M059J (cell line): ENCODE results near the gene HK2. TPM values are rescaled to one million over a fixed set of nuclear protein-coding genes. Genes with fewer than 3 reads are reported as not detected.
"Not testable (repeated sequence)": the region's sequence is repeated elsewhere in the genome, so short reads cannot be mapped to it uniquely, and the experiment has no call there.

Experiments used
- DNase-seq: peaks from one replicate; pipeline ENCODE4 v3.0.0-alpha.2; 2012; ENCODE audit warnings: low read depth
- total RNA-seq: library from RNA; depleted of rRNA; stranded (reverse); fragments of >200 nt; shearing (Covaris generic); gene quantifications from 2 replicates; pipeline ENCODE4 v1.2.3, GENCODE V29; 2014

HK2 gene
- total RNA-seq, 1 experiment from 2014 or later, result 23.1 TPM

GRCh38 chr2:74895001-74895400, 61.1 kb downstream of the HK2 start:
- no peak for DNase-seq

- no peak for DNase-seq
Observed at GRCh38 chr2:74896232-74896631, 62.3 kb downstream of the HK2 start.

DNA sequence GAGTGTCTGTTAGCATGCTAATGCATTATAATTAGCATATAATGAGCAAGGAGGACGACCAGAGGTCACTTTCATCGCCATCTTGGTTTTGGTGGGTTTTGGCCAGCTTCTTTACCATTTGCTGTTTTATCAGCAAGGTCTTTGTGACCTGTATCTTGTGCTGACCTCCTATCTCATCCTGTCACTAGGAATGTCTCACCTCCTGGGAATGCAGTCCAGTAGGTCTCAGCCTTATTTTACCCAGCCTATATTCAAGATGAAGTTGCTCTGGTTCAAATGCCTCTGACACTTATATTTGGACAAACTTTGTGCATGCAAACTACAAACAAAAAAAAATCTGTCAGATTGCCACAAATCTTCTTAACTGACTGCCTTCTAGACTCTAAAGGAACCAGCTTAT, 66.3 kb downstream of the HK2 start:
- not testable (repeated sequence) for DNase-seq

DNA sequence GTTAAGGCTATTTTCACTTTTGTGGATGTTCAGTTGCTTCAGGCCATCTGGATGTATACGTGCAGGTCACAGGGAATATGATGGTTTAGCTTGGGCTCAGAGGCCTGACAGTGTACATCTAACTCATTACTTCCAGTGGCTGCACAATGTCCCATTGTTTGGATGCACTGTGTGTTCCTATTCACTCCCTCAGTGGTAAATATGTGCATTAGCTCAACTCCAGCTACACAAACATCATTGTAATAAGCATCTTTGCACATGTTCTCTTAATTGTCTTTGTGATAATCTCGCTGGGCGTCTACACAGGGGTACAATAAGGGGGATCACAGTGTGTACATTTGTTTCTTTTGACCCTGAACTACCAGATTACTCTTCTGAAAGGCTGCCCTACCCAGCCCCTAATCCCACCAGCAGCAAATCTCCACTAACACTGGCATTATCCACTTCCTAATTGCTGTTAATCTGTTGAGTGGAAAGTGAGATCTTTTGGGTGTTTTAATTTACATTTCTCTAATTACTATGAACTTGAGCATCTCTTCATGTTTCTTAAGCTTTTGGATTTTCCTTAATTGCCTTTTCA, 68.4 kb downstream of the HK2 start:
- no peak for DNase-seq

DNA sequence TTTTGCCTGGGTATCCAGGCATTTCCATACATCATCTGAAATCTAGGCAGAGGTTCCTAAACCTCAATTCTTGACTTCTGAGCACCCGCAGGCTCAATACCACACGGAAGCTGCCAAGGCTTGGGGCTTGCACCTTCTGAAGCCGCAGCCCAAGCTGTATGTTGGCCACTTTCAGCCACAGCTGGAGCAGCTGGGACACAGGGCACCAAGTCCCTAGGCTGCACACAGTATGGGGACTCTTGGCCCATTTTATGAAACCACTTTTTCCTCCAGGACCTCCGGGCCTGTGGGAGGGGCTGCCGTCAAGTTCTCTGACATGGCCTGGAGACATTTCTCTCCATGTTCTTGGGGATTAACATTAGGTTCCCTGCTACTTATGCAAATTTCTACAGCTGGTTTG, 72.5 kb downstream of the HK2 start:
- DNase-seq, result no peak

- not testable (repeated sequence) for DNase-seq
Observed at GRCh38 chr2:74907560-74907959, 73.6 kb downstream of the HK2 start.

DNA sequence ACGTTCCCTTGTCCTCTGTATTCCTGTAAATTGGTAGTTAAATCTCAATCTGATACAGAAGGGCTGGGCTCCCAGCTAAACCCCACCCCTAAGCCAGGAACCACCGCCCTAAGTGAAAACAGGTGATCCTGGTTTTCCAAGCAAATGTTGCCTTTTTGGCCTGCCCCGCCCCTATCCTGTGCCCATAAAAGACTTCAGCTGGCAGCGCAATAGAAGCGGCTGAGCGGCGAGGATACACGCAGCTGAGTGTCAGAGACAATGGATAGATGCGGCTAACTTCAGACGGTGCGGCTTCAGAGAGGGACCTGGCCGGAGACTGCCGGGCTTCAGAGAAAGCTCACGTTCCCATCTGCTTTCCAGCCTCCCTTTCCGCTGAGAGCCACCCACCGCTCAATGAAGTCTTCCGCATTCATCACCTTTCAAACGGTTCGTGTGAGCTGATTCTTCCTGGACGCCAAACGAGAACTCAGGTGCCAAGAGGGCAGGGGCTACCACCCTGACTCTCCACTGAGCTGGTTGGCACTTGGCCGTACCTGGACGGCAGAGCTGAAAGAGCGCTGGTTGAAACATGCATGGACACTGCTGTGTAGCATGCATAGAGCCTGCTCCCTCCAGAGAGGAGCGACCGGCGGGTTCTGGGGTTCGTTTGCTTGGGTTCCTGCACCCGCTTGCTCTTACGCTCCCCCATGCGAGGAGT, 75.0 kb downstream of the HK2 start:
- DNase-seq, result no peak

DNA sequence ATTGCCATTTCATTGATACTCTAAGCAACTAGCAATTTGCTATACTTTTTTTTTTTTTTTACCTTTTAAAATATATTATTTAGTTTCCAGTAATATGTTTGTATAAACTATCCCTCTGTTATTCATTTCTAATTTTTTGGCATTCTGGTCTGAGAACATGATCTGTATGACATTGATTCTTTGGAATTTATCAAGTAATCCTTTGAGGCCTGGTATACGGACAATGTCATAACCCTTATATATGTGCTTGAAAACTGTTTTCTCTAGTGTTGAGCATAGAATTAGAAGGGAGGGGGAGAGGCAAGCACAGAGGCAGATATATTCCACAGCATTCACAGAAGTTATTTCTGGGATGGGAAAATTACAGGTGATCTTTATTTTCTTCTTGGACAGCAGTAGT, 76.3 kb downstream of the HK2 start:
- DNase-seq, result no peak

DNA sequence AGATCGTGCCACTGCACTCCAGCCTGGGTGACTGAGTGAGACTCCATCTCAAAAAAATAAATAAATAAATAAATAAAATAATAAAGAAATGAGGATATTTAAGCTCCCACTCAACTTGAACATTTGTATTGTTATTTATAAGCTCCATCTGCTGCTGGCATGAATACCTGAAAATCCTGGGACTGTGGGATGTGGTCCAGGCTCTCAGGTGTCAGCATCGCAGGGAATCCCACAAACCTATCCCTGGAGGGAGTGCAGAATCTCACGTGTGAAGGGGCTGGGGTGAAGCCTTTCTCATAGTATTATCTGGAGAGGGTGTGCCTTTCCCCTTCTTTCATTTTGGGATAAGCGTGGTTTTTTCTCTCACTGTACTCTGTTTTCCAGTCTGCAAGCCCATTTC, 77.1 kb downstream of the HK2 start:
- no peak for DNase-seq

- DNase-seq, result peak; percentile 88
Observed at GRCh38 chr2:74915743-74916142, 81.8 kb downstream of the HK2 start.

DNA sequence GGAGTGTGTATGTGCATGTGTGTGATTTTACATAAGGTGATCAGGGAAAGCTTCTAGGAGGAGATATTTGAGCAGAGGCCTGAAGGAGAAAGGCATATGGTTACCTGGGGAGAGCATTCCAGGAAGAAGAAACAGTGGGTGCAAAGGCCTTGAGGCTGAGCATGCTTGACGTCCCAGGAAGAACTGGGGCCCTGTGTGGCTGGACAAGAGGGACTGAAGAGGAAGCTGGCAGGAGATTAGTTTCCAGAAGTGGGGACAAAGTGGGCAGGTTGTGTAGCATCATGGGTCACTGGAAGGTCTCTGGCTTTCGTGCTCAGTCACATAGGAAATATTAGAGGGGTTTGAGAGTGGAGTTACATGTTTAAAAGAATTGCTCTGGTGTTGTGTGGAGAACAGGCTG, 82.5 kb downstream of the HK2 start:
- DNase-seq, result no peak

- peak; percentile 98 for DNase-seq
Observed at GRCh38 chr2:74917702-74918619, 84.0 kb downstream of the HK2 start.

DNA sequence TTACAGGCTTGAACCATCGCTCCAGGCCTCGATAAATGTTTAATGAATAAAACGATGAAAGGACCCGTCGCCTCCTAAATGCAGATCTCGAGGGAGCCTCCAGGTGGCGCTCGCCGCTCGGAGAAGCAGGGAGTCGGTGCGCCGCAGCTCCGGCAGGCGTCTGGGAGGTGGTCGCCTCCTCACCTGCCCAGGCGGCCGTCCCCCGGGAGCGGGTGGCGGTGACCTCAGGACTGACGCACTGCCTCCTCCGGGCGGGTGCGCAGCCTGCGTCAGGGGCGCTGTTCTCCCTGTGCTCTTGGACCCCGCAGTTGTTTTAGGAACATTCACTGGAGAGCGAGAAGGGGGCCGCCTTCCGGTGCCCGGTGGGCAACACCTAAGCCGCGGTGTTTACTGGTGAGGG, 85.9 kb downstream of the HK2 start:
- peak; percentile 31 for DNase-seq

DNA sequence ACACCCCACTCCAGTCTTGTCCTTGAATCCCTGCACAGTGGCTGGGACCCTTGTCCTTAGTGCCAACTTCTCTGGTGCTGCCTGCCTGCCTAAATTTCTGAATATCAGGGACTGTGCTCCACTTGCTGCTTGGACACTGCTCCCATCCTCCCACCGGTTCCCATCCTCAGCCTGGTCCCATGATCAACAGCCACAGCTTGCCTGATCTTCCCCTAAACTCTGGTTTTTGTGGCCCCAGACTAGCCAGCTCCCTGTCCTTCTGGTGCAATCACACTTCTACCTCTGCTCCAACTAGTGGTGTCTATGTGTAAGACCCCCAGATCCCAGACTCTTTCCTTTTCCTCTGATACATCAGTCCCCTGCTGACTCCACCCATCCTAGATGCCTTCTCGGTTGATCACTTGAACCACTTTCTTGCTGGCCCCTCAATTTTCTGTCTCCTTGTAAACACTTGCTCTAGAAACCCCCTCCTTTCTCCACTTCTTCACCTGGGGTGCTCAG, 87.4 kb downstream of the HK2 start:
- no peak for DNase-seq

GRCh38 chr2:74922592-74923227, 88.8 kb downstream of the HK2 start:
- no peak for DNase-seq

GRCh38 chr2:74924463-74925265, 90.7 kb downstream of the HK2 start:
- no peak for DNase-seq

DNA sequence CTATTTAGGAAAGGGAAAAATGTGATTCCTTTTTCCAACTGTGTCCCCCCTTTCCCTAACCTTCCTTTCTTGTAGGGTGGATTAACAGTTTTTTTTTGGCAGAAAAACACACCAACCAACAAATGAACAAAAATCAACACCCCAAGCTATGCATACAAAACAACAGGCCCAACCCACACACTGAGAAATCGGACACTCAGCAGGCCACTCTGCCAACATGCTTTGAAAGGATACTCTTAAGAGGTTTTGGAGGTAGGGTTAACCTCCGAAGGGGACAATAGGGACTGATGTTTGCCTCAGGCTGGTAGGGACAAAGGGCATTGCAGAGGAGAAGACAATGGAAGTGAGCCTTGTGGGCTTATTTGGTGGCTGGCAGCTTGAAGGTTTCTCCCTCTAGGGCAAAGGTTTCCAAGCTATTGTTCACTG, 91.4 kb downstream of the HK2 start:
- DNase-seq, result no peak

- DNase-seq, result peak; percentile 48
Observed at GRCh38 chr2:74927621-74928020, 93.7 kb downstream of the HK2 start.

- no peak for DNase-seq
Observed at GRCh38 chr2:74930811-74931486, 97.0 kb downstream of the HK2 start.

DNA sequence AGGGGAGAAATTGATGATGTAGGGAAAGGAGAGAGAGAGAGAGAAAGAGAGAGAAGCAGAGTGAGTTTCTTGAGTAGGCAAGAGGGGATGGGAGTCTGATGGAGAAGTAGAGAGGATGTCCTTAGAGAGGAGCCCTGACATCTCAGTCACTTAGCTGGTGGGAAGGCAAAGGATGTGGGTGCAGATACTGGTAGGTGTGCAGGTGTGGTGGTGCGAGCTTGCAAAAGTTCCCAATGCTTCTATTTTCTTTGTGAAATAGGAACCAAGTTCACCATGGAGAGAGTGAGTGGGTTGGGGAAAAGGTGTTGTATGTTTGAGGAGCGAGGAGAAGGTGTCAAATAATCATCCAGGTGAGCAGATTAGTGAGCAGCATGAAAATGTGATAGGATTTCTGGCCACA, 98.0 kb downstream of the HK2 start:
- DNase-seq, result no peak

DNA sequence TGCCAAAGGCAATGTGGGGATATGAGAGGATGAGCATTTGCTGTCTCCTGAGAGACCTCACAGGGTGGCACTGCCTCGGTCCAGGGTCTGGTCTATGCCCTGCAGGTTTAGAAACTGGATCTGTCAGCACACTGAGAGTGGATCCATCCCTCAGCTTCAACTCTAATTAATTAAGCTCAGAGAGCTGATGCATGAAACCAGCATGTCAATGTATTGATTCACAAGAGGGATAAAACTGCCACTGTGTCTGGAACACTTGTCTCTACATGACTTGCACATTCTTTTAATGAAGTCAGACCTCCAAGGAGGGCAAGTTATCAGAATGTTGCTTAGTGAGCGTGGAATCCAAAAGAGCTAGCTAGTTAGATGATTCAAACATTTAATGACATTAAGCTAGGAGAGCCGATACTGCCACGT, 102.1 kb downstream of the HK2 start:
- DNase-seq, result peak; percentile 42
